A673 (cell line): ENCODE results near the gene CCDC85C. TPM values are rescaled to one million over a fixed set of nuclear protein-coding genes. Genes with fewer than 3 reads are reported as not detected.

ENCODE experiments used
- BruUV-seq: library from RNA; stranded (reverse); fragments of 400-500 nt; replicated peaks from 2 replicates; lab custom pipeline; 2021; lab: Mats Ljungman, UMichigan
- CTCF ChIA-PET: fragments of 300-600 bp; sonication (Branson Sonifier 250); formaldehyde crosslinking; loops from one replicate; lab custom pipeline; 2022; ENCODE audit warnings: antibody characterized with exemption; lab: Charles Lee
- POLR2A ChIA-PET: fragments of 300-600 bp; sonication (Branson Sonifier 250); formaldehyde crosslinking; loops from one replicate; lab custom pipeline; 2022; ENCODE audit warnings: antibody characterized with exemption; ENCODE audit not compliant: low non-redundant PET; lab: Charles Lee
- DNase-seq: peaks from one replicate; pipeline ENCODE4 v3.0.0-alpha.2; 2015; ENCODE audit warnings: low spot score
- H3K27ac ChIP-seq: fragments of 200-600 bp; sonication (generic); 2 replicates; pipeline ENCODE4 v1.5.1; 2016; ENCODE audit warnings: mixed run types, low read depth, mild to moderate bottlenecking, mixed read lengths, antibody characterized with exemption, low read length; ENCODE audit not compliant: poor library complexity, severe bottlenecking
- H3K27me3 ChIP-seq: fragments of 200-600 bp; sonication (generic); replicated peaks from 2 replicates; pipeline ENCODE4 v1.6.1; 2017; ENCODE audit warnings: mixed run types, low read depth, mild to moderate bottlenecking, mixed read lengths, antibody characterized with exemption, low read length; ENCODE audit not compliant: insufficient read depth, poor library complexity
- H3K36me3 ChIP-seq: fragments of 200-600 bp; sonication (generic); 2 replicates; pipeline ENCODE4 v1.6.1; 2016; ENCODE audit warnings: mixed run types, mild to moderate bottlenecking, mixed read lengths, antibody characterized with exemption, low read length; ENCODE audit not compliant: insufficient read depth, poor library complexity, severe bottlenecking
- H3K4me1 ChIP-seq: fragments of 200-600 bp; sonication (generic); 2 replicates; pipeline ENCODE4 v1.6.1; 2017; ENCODE audit warnings: mixed run types, mild to moderate bottlenecking, mixed read lengths, antibody characterized with exemption, low read length; ENCODE audit not compliant: insufficient read depth, poor library complexity, severe bottlenecking
- H3K4me3 ChIP-seq: fragments of 200-600 bp; sonication (generic); 2 replicates; pipeline ENCODE4 v1.5.1; 2016; ENCODE audit warnings: low read depth, mixed run types, mild to moderate bottlenecking, mixed read lengths, low read length; ENCODE audit not compliant: poor library complexity, severe bottlenecking
- H3K9me3 ChIP-seq: fragments of 200-600 bp; sonication (generic); 2 replicates; pipeline ENCODE4 v1.6.1; 2016; ENCODE audit warnings: mixed run types, low read depth, mild to moderate bottlenecking, mixed read lengths, antibody characterized with exemption, low read length; ENCODE audit not compliant: poor library complexity, severe bottlenecking
- EZH2 ChIP-seq: fragments of 200-600 bp; sonication (generic); IDR thresholded peaks from 2 replicates; pipeline ENCODE4 v1.6.1; 2017; ENCODE audit warnings: borderline replicate concordance, low read depth, mild to moderate bottlenecking, mixed read lengths, antibody characterized with exemption, low read length; ENCODE audit not compliant: poor library complexity, severe bottlenecking
- intact Hi-C: fragments of 100-400 bp; cut with micrococcal nuclease; formaldehyde crosslinking; loops from one replicate; pipeline ENCODE4 v1.10.0; 2022; ENCODE audit not compliant: unreplicated experiment
- total RNA-seq: library from RNA; stranded (reverse); gene quantifications from 2 replicates; pipeline ENCODE4 v1.2.3, GENCODE V29; 2021
- TF ChIP-seq, protein P1 (sequence below): fragments of 300-800, 200-600 bp; sonication (generic); conservative IDR thresholded peaks from 2 replicates; pipeline ENCODE4 v1.5.1; 2017; ENCODE audit warnings: low read depth, mild to moderate bottlenecking, antibody characterized with exemption, low read length, moderate library complexity, mixed read lengths

CCDC85C gene
- total RNA-seq, 1 experiment from 2014 or later = 24.6 TPM

GRCh38 chr14:99516156-99516870 is 87.7 kb downstream of the CCDC85C start:
- intact Hi-C loops = loop anchor here (5.0 kb wide), 1 partner anchor 371 kb away; no protein-coding TSS in a partner anchor
- POLR2A ChIA-PET = no interaction called here

DNA sequence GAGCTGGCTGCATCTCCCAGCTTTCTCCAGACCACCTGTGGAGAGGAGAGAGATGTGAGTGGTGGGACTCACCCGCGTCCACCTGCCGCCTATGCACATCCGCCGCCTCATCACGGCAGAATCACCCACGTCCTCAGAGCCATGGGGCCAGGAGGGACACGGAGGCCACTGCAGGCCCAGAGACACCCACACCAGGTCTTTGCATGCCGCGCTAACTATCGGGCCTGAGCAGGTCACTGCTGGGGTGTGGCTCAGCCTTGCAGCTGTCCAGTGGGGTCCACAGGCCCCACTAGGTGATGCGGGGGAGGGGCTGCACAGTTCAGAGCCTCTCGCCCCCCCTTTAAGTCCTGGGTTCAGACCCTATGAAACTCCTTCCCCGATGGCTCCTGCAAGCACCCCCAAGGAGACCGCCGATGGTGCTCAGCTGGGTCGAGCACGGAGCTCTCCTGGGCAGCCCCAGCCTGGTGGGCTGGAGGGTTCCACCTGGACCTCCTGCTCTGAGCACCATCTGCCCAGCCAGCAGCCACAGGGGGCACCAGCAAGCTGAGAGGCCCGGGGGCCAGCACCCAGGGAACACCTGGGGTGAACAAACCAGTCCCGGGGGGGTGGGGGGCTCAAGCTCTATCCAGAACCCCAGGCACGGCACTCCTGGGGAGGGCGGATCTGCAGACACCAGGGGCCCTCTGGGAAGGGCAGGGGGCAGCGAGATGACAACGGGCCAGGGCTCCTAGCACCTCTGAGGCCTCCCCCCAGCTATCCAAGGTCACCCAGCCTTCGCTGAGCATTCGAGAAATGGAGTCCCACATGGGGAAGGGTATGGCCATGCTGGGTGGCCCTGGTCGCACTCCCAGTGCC is 88.5 kb downstream of the CCDC85C start:
- H3K36me3 ChIP-seq = peaks cover 11% of the 10 kb centered on the region
- BruUV-seq = no TSS peak
- H3K4me1 ChIP-seq = no peaks in the 10 kb centered on the region
- intact Hi-C loops = loop anchor here (5.0 kb wide), 1 partner anchor 372 kb away; no protein-coding TSS in a partner anchor
- no peak overlapping the region for H3K27ac ChIP-seq
- DNase-seq = no peak
- H3K4me3 ChIP-seq = no peak overlapping the region
- H3K27me3 ChIP-seq = no peaks in the 10 kb centered on the region
- no peak for TF ChIP-seq EZH2
- TF ChIP-seq, protein P1, sequence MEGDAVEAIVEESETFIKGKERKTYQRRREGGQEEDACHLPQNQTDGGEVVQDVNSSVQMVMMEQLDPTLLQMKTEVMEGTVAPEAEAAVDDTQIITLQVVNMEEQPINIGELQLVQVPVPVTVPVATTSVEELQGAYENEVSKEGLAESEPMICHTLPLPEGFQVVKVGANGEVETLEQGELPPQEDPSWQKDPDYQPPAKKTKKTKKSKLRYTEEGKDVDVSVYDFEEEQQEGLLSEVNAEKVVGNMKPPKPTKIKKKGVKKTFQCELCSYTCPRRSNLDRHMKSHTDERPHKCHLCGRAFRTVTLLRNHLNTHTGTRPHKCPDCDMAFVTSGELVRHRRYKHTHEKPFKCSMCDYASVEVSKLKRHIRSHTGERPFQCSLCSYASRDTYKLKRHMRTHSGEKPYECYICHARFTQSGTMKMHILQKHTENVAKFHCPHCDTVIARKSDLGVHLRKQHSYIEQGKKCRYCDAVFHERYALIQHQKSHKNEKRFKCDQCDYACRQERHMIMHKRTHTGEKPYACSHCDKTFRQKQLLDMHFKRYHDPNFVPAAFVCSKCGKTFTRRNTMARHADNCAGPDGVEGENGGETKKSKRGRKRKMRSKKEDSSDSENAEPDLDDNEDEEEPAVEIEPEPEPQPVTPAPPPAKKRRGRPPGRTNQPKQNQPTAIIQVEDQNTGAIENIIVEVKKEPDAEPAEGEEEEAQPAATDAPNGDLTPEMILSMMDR = no peak
- no peaks in the 10 kb centered on the region for H3K9me3 ChIP-seq
- CTCF ChIA-PET = no interaction called here
- POLR2A ChIA-PET = no interaction called here

More at GRCh38 chr14:99516156-99516870, 87.7 kb downstream of the CCDC85C start:
- BruUV-seq = no TSS peak
- no peaks in the 10 kb centered on the region for H3K4me1 ChIP-seq
- TF ChIP-seq, protein P1 = no peak
- no peak for TF ChIP-seq EZH2
- CTCF ChIA-PET = no interaction called here
- DNase-seq = no peak
- no peaks in the 10 kb centered on the region for H3K27me3 ChIP-seq
- peaks cover 5% of the 10 kb centered on the region for H3K36me3 ChIP-seq
- H3K27ac ChIP-seq = no peak overlapping the region
- no peak overlapping the region for H3K4me3 ChIP-seq
- H3K9me3 ChIP-seq = no peaks in the 10 kb centered on the region

DNA sequence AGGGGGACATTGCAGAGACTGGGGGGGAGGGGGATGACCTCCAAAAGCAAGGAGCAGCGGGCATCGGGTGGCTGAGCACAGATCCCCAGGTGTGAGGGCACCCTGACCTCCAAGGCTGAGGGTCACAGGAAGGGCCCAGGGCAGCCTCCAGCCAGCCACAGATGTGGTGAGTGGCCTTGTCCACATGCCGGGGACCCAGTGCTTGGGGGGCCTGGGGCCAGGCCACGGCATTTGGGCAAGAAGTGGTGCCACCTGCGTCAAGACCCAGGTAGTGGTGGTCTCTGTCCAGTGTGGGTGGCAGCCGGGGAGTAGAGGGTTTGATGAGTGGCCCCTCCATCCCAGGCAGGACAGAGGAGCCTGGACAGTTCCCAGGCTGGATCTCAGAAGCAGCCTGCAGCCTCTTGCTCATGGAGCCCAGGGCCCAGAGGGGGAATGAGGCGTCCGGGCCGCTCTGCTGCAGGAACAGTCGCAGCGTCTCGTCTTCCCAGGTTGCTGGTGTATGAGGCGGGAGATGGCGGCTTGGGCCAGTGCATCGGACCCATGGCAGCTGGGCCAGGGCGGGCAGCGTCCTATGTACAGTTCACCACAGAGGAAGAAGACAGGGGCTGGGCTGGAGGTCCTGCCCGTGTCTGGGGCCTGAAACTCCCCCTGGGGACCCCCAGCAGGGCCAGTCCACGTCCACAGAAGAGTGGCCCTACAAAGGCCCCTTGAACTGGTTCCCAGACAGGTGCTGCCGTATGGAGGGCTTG is 89.3 kb downstream of the CCDC85C start:
- no peak for TF ChIP-seq EZH2
- TF ChIP-seq, protein P1 = no peak
- intact Hi-C loops = loop anchor here (5.0 kb wide), 1 partner anchor 373 kb away; no protein-coding TSS in a partner anchor
- CTCF ChIA-PET = no interaction called here
- H3K9me3 ChIP-seq = no peaks in the 10 kb centered on the region
- POLR2A ChIA-PET = no interaction called here
- H3K4me1 ChIP-seq = no peaks in the 10 kb centered on the region
- H3K36me3 ChIP-seq = peaks cover 11% of the 10 kb centered on the region
- no peak overlapping the region for H3K4me3 ChIP-seq
- H3K27me3 ChIP-seq = no peaks in the 10 kb centered on the region
- BruUV-seq = no TSS peak
- no peak overlapping the region for H3K27ac ChIP-seq
- DNase-seq = no peak
